Neural cell (in vitro differentiated cells): ENCODE data around the gene SGPP2. TPM values are rescaled to one million over a fixed set of nuclear protein-coding genes. Genes with fewer than 3 reads are reported as not detected.

Experiments
- H2AFZ ChIP-seq: fragments of 200-600, 300-800 bp; sonication (generic), shearing (Covaris generic); 2 replicates; pipeline ENCODE4 v1.6.0; 2014; ENCODE audit warnings: low read depth, mild to moderate bottlenecking, antibody characterized with exemption, low read length, moderate library complexity
- H3F3A ChIP-seq: fragments of 200-600 bp; shearing (Covaris generic); 2 replicates; pipeline ENCODE4 v1.6.1; 2016; ENCODE audit warnings: mild to moderate bottlenecking, moderate library complexity, mixed read lengths, antibody characterized with exemption, low read length; ENCODE audit not compliant: insufficient read depth, poor library complexity, severe bottlenecking
- H3K27ac ChIP-seq: fragments of 200-600, 300-800 bp; sonication (generic), shearing (Covaris generic); 2 replicates; pipeline ENCODE4 v1.5.1; 2014; ENCODE audit warnings: mild to moderate bottlenecking, low read length, moderate library complexity
- H3K27me3 ChIP-seq: fragments of 300-800, 200-600 bp; sonication (generic), shearing (Covaris generic); 2 replicates; pipeline ENCODE4 v1.6.0; 2014; ENCODE audit warnings: mild to moderate bottlenecking, low read depth, low read length, moderate library complexity; ENCODE audit not compliant: insufficient read depth
- H3K36me3 ChIP-seq: fragments of 300-800, 200-600 bp; sonication (generic), shearing (Covaris generic); 2 replicates; pipeline ENCODE4 v1.5.1; 2014; ENCODE audit warnings: mild to moderate bottlenecking, antibody characterized with exemption, low read length, moderate library complexity; ENCODE audit not compliant: insufficient read depth
- H3K4me2 ChIP-seq: fragments of 300-800, 200-600 bp; sonication (generic), shearing (Covaris generic); 2 replicates; pipeline ENCODE4 v1.6.0; 2014; ENCODE audit warnings: mild to moderate bottlenecking, low read length
- H3K4me3 ChIP-seq: fragments of 300-800, 200-600 bp; sonication (generic), shearing (Covaris generic); 2 replicates; pipeline ENCODE4 v1.5.1; 2014; ENCODE audit warnings: mild to moderate bottlenecking, low read length, moderate library complexity
- H3K79me2 ChIP-seq: fragments of 200-600 bp; shearing (Covaris generic); replicated peaks from 2 replicates; pipeline ENCODE4 v1.6.0; 2014; ENCODE audit warnings: mild to moderate bottlenecking, low read length, moderate library complexity; ENCODE audit not compliant: insufficient read depth
- H3K9ac ChIP-seq: fragments of 300-800, 200-600 bp; sonication (generic), shearing (Covaris generic); 2 replicates; pipeline ENCODE4 v1.6.1; 2016; ENCODE audit warnings: mild to moderate bottlenecking, low read length, mixed read lengths
- H3K9me2 ChIP-seq: fragments of 200-600 bp; shearing (Covaris generic); 2 replicates; pipeline ENCODE4 v1.6.1; 2016; ENCODE audit warnings: mild to moderate bottlenecking, low read length, mixed read lengths; ENCODE audit not compliant: insufficient read depth
- H3K9me3 ChIP-seq: fragments of 200-600, 300-800 bp; sonication (generic), shearing (Covaris generic); 2 replicates; pipeline ENCODE4 v1.6.1; 2016; ENCODE audit warnings: mild to moderate bottlenecking, mixed run types, low read length, moderate library complexity, mixed read lengths
- H4K20me1 ChIP-seq: fragments of 200-600 bp; shearing (Covaris generic); 2 replicates; pipeline ENCODE4 v1.6.1; 2016; ENCODE audit warnings: mild to moderate bottlenecking, mixed run types; ENCODE audit not compliant: insufficient read depth
- EP300 ChIP-seq: fragments of 450-650 bp; conservative IDR thresholded peaks from 2 replicates; pipeline ENCODE4 v1.6.1; 2014; ENCODE audit warnings: antibody characterized with exemption, mild to moderate bottlenecking, moderate library complexity; ENCODE audit not compliant: poor library complexity, severe bottlenecking
- EZH2 ChIP-seq: fragments of 200-600, 300-800 bp; shearing (Covaris generic), sonication (generic); IDR thresholded peaks from 2 replicates; pipeline ENCODE4 v1.6.1; 2014; ENCODE audit warnings: antibody characterized with exemption, low read length, borderline replicate concordance, mild to moderate bottlenecking; ENCODE audit not compliant: insufficient read depth, poor library complexity, severe bottlenecking
- MXI1 ChIP-seq: fragments of 450-650 bp; conservative IDR thresholded peaks from 2 replicates; pipeline ENCODE4 v1.6.1; 2014; ENCODE audit warnings: antibody characterized with exemption, mild to moderate bottlenecking; ENCODE audit not compliant: poor library complexity, severe bottlenecking
- POLR2AphosphoS5 ChIP-seq: IDR thresholded peaks from 2 replicates; pipeline ENCODE4 v1.6.1; 2012
- RAD21 ChIP-seq: fragments of 450-650 bp; conservative IDR thresholded peaks from 2 replicates; pipeline ENCODE4 v1.6.1; 2014; ENCODE audit warnings: antibody characterized with exemption, mild to moderate bottlenecking, moderate library complexity
- SMC3 ChIP-seq: fragments of 450-650 bp; conservative IDR thresholded peaks from 2 replicates; pipeline ENCODE4 v1.6.1; 2014; ENCODE audit warnings: antibody characterized with exemption, mild to moderate bottlenecking, moderate library complexity; ENCODE audit not compliant: poor library complexity
- TAF1 ChIP-seq: IDR thresholded peaks from 2 replicates; pipeline ENCODE4 v1.6.1; 2012; ENCODE audit warnings: low read depth
- polyA plus RNA-seq: library from polyadenylated mRNA; depleted of rRNA; stranded (reverse); fragments of >200 nt; gene quantifications from 2 replicates; pipeline ENCODE4 v1.2.3, GENCODE V29; 2014
- TF ChIP-seq, protein P1 (sequence below): fragments of 450-650 bp; IDR thresholded peaks from 2 replicates; pipeline ENCODE4 v1.5.1; 2014; ENCODE audit warnings: antibody characterized with exemption, mild to moderate bottlenecking, moderate library complexity; ENCODE audit not compliant: poor library complexity, severe bottlenecking
- TF ChIP-seq, protein P2 (sequence below): IDR thresholded peaks from 2 replicates; pipeline ENCODE4 v1.6.1; 2012; ENCODE audit warnings: borderline replicate concordance

SGPP2 gene
- polyA plus RNA-seq, 1 donor from 2014 or later: 0.38 TPM

DNA sequence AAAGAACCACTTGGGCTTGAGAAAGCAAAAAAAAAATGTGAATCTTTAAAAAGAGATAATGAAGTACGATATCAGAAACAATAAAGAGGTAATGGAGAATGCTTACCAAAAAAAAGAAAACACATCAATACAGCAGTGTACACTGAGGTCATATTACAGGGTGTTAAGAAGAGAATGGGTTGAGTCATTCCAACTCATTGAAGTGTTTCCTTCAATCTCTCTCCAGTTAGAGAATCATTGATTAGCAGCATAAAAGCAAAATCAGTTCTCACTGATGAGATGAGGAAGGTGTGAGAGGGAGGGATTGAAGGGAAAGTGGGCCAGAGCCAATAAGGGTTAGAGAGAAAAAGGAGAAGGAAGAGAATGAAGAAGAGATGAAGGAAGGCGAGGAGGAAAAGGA is 43.9 kb upstream of the SGPP2 start:
- no peak overlapping the region for H3K27ac ChIP-seq
- H3K4me2 ChIP-seq: no peak overlapping the region
- no peaks in the 10 kb centered on the region for H3F3A ChIP-seq
- no peak overlapping the region for H2AFZ ChIP-seq
- H3K9ac ChIP-seq: no peak overlapping the region
- H3K4me3 ChIP-seq: no peak overlapping the region
- H3K27me3 ChIP-seq: no peaks in the 10 kb centered on the region
- TF ChIP-seq, protein P1, sequence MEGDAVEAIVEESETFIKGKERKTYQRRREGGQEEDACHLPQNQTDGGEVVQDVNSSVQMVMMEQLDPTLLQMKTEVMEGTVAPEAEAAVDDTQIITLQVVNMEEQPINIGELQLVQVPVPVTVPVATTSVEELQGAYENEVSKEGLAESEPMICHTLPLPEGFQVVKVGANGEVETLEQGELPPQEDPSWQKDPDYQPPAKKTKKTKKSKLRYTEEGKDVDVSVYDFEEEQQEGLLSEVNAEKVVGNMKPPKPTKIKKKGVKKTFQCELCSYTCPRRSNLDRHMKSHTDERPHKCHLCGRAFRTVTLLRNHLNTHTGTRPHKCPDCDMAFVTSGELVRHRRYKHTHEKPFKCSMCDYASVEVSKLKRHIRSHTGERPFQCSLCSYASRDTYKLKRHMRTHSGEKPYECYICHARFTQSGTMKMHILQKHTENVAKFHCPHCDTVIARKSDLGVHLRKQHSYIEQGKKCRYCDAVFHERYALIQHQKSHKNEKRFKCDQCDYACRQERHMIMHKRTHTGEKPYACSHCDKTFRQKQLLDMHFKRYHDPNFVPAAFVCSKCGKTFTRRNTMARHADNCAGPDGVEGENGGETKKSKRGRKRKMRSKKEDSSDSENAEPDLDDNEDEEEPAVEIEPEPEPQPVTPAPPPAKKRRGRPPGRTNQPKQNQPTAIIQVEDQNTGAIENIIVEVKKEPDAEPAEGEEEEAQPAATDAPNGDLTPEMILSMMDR: no peak
- TF ChIP-seq POLR2AphosphoS5: no peak
- TF ChIP-seq EZH2: no peak
- TF ChIP-seq MXI1: no peak
- no peak for TF ChIP-seq SMC3
- TF ChIP-seq, protein P2, sequence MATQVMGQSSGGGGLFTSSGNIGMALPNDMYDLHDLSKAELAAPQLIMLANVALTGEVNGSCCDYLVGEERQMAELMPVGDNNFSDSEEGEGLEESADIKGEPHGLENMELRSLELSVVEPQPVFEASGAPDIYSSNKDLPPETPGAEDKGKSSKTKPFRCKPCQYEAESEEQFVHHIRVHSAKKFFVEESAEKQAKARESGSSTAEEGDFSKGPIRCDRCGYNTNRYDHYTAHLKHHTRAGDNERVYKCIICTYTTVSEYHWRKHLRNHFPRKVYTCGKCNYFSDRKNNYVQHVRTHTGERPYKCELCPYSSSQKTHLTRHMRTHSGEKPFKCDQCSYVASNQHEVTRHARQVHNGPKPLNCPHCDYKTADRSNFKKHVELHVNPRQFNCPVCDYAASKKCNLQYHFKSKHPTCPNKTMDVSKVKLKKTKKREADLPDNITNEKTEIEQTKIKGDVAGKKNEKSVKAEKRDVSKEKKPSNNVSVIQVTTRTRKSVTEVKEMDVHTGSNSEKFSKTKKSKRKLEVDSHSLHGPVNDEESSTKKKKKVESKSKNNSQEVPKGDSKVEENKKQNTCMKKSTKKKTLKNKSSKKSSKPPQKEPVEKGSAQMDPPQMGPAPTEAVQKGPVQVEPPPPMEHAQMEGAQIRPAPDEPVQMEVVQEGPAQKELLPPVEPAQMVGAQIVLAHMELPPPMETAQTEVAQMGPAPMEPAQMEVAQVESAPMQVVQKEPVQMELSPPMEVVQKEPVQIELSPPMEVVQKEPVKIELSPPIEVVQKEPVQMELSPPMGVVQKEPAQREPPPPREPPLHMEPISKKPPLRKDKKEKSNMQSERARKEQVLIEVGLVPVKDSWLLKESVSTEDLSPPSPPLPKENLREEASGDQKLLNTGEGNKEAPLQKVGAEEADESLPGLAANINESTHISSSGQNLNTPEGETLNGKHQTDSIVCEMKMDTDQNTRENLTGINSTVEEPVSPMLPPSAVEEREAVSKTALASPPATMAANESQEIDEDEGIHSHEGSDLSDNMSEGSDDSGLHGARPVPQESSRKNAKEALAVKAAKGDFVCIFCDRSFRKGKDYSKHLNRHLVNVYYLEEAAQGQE: no peak
- no peak for TF ChIP-seq RAD21
- no peak for TF ChIP-seq EP300
- no peak for TF ChIP-seq TAF1
- no peaks in the 10 kb centered on the region for H3K36me3 ChIP-seq
- H3K9me2 ChIP-seq: no peaks in the 10 kb centered on the region
- no peaks in the 10 kb centered on the region for H3K9me3 ChIP-seq
- H3K79me2 ChIP-seq: no peaks in the 10 kb centered on the region
- H4K20me1 ChIP-seq: no peaks in the 10 kb centered on the region

DNA sequence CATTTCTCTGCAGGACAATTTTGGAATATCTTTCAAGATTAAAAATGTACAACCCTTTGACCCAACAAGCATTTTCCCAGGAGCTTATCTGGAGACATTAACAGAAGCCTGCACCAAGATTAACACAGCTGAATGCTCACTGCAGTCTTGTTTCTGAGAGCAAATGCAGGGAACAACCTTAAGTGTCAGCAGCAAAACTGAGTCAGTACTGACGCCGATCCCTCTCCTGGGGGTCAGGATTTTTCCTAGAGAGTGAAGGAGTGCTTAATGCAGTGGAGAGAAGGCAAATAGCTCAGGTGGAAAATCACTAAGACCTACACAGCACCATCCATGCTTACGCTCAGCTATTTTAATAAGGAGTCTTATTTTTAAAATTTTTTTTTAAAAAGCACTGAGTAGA is 42.8 kb upstream of the SGPP2 start:
- Histone ChIP-seq H3K9ac (no peak overlapping the region), H3K27ac (no peak overlapping the region), H3K9me3 (no peaks in the 10 kb centered on the region), H3K9me2 (no peaks in the 10 kb centered on the region), H3K4me2 (no peak overlapping the region), H3K4me3 (no peak overlapping the region), H3F3A (no peaks in the 10 kb centered on the region), H3K36me3 (no peaks in the 10 kb centered on the region), H3K27me3 (no peaks in the 10 kb centered on the region), H3K79me2 (no peaks in the 10 kb centered on the region), H4K20me1 (no peaks in the 10 kb centered on the region), H2AFZ (no peak overlapping the region)
- TF ChIP-seq SMC3: no peak
- TF ChIP-seq TAF1: no peak
- no peak for TF ChIP-seq RAD21
- TF ChIP-seq EZH2: no peak

DNA sequence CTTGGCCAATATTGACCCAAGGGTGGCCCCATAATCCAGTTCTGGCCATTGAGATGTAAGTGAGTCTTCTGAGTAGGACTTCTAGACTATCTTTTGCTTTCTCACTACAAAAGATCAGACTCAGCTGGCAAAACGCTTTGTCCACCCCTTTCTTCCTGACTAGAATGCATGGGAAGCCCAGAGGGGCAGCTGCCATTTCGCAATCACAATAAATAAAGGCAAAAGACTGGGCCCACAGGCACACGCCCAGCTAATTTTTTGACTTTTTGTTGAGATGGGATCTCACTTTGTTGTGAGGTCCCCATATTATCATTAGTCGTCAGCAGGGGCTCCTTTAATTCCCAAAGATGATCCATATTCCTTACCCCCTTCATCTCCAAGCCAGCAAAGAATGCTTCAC is 41.1 kb upstream of the SGPP2 start:
- no peak for TF ChIP-seq TAF1
- no peak for TF ChIP-seq EZH2
- TF ChIP-seq EP300: no peak
- TF ChIP-seq SMC3: no peak
- TF ChIP-seq RAD21: no peak
- TF ChIP-seq POLR2AphosphoS5: no peak
- TF ChIP-seq, protein P2: no peak
- no peak for TF ChIP-seq MXI1
- TF ChIP-seq, protein P1: no peak
- H3K9me2 ChIP-seq: no peaks in the 10 kb centered on the region
- H2AFZ ChIP-seq: no peak overlapping the region
- H3K4me2 ChIP-seq: no peak overlapping the region
- H3K79me2 ChIP-seq: no peaks in the 10 kb centered on the region
- H3K4me3 ChIP-seq: no peak overlapping the region
- no peak overlapping the region for H3K27ac ChIP-seq
- H3K27me3 ChIP-seq: no peaks in the 10 kb centered on the region
- H3K9me3 ChIP-seq: no peaks in the 10 kb centered on the region
- H4K20me1 ChIP-seq: no peaks in the 10 kb centered on the region
- no peaks in the 10 kb centered on the region for H3K36me3 ChIP-seq
- H3K9ac ChIP-seq: no peak overlapping the region
- no peaks in the 10 kb centered on the region for H3F3A ChIP-seq
